HG03060 (cell line): ENCODE measurements around the gene MAP1LC3B.

ENCODE experiments used
- ATAC-seq: cut with Tn5 transposase; IDR thresholded peaks from one replicate; pipeline ENCODE4 v1.9.1; 2021; ENCODE audit warnings: low read depth, moderate number of reproducible peaks; ENCODE audit not compliant: unreplicated experiment

The MAP1LC3B gene

DNA sequence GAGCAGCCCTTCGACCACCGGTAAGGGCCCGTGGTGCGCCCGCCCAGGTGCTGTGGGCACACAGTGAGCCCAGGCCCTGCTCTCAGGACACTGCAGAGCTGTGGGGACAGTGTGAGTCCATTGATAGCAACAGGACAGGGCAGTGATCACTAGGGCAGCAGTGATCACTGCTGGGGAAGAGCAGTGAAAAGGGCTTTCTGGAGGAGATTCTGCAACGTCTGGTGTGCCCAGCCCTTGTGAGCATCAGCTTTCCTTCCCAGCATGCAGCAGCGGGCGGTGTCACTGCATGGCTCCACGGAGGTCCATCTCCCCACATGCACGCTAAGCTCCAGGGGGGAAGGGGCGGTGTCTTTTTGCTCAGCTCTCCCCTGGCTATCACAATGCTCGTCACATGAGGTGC lies 32.1 kb downstream of the MAP1LC3B start:
- ATAC-seq, result no peak

DNA sequence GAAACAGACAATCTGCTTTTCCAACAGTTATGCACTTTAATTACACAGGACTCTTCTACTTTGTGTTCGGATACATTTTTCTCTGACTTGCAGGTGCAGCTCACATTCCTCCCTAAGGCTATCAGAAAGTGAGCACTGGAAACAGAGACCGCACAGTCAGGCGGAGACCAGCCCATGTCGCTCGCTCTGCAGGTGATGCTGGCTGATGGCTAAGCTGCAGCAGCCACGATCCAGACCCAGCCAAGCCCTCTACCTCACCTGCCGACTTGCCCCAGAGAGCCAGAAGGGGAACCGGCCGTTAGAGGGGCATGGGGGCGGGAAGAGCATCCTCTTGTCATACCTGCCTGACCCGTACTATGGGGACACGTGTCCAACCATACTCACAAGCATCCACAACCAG lies 33.8 kb downstream of the MAP1LC3B start:
- ATAC-seq, result no peak

DNA sequence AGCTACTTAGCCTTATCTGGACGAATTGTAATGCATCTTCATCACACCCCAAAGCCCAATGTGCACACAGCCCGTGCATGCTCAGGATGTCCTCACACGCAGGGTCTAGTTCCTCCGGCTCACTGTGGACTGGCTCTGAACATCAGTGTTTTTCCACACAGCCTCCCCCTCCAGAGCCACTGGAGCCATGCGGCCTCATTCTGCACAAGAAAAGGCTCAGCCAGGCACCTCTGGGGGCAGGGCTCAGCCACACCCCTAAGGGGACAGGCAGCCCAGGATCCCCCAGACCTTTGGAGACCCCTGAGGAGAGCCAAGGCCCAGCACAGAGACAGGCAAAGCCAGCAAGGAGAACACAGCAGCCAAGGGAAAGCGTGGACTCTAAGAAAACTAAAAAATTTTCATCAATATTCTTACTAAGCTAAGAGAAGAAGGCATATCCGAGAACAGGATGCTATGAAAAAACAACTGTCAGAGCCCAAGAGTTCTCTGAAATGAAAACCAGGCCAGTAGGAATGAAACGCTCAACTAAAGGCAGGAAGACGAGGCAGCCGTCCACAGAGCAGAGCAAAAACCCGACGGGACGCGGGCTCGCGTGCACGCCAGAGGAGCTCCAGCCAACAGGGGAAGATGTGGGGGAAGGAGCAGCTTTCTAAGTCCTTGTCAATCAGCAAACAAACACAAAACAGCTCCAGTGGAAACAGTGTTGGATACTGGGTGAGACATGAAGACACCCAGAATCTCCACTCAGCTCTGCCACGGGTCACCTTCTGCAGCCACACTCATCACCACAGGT lies 34.5 kb downstream of the MAP1LC3B start:
- no peak for ATAC-seq

DNA sequence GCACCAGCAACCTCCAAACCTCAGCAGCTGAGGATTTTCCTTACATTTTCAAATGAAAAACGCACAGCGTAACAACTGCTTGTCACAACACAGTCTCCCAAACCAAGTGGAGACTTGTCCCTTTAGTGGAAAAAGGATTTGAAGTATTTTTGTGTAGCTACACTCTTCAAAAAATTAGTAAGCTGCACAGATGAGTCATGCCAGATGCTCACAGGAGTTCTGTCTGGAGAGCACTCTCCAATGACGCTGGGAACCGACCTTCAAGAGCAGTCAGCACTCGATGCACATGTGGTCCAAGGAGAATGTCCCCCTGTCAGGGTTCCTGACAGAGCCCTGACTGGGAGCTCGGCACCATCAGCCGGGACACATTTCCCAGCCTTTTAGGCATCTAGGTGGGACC lies 39.8 kb downstream of the MAP1LC3B start:
- ATAC-seq, result no peak

DNA sequence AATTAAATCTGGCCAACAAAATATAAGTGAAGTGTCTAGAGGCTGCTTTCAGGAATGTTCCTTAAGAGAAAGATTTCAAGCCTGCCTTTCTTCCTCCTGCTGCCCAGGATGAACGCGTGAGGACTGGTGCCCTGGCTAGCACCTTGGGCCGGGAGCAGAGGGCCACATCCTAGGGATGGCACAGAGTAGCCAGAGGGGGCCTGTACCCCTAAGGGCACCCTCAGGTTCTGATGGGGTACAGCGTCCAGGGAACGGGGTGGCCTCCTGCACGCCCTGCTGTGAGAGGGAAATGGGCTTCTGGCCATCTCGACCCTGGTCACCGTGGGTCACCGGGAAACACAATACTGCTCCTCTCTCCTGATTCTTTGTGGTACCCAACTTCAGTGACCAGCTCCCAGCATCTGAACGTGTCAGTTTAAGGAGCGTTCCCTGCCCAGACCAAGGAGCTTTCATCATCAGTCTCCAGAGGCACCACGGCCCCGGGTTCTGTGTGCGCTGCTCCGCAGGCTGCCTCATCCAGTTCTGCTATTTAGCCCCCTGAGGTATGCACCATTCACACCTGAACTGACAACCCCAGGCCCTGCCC lies 40.3 kb downstream of the MAP1LC3B start:
- no peak for ATAC-seq

DNA sequence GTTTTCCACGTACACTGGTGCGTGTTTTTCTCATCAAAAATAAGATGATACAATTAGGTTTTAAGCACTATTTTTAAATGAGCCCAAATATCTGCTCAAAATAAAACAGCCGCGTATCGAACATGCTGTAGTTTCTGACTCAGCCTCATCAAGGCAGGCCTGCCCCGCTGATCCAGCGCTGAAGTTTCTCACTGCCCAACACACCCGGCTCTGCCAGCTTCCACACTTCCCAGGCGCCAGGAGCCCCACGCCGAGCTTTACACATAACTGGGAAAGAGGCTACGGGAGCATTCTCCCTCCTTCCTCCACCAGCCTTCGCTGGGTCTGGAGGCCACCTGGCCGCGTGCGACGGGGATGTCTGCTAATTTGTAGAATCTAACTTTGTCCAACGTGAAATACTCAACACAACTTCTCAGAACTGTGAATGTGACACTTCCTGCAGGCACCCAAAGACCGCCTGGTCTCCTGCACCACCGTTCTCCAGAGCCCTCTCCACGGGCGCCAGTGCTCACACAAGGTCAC lies 42.1 kb downstream of the MAP1LC3B start:
- no peak for ATAC-seq

DNA sequence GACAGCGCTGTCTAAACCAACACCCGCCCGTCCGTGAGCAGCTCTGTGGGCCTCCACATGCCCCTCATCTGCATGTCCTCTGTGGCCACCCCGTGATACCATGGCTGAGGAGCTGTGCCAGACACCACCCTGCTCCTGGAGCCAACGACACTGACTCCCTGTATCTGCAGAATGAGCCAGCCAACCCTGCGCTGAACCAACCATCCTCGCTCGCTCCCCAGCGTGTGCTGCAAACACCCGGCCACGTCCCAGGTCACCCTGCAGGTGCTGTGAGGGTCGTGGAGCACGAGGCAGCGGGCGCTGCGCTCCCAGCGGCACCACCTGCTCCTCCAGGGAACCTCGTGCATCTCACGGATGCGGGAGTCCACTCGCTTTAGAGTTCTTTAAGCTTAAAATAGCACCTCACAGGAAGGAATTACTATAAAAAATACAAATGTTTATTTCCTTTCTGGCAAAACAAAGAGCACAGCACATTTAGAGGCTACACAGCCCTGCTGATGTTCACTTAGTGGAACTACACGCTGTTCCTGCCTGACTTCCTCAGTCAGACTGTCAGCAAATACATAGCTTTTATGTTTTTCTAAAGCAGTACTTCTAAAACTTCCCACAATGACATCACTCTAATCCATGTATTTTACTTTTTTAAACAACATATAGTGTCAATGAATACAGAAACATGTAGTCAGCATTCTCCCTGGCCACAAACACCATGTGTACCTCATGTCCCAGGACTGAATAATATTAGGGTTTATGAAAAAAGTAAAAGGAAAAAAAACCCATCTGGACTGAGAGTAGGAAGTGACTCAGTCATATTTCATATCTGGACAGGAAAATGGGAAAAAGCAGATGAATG lies 43.5 kb downstream of the MAP1LC3B start:
- no peak for ATAC-seq

DNA sequence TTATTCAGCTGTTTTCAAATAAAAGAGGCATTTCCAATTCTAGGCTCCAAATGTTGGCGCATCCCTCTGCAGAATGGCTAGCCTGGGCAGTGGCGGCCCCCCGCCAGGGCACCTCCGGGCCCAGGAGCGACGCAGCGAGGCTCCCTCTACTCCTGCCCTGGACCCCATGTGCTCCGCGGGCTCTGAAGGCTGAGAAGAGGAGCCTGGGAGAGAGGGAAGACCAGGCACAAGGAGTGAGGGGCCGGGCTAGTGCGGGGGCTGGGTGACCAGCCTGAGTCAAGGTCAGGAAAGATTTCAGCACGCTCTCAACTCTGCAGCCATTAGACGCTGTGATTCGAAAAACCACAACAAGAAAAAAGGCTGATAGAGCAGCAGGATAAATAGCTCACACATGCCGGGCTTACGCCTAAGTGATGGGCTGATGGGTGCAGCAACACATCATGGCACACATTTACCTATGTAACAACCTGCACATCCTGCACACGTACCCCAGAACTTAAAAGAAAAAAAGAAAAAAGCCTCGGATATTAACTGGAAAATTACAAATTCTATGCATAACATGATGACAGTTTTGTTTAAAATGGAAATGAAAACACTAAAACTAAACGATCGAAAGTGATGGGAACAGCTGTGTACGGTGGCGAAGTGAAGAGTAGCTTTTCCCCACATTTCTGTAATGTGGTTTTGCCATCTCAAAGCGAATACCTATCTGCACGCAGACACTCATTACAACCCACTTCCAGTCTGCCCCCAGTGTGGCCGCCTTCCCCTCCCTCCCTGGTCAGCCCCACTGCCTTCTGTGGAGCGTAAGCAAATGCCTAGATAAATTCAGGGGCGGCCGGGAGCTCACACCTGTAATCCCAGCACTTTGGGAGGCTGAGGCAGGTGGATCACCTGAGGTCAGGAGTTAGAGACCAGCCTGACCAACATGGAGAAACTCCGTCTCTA lies 44.4 kb downstream of the MAP1LC3B start:
- ATAC-seq, result no peak

DNA sequence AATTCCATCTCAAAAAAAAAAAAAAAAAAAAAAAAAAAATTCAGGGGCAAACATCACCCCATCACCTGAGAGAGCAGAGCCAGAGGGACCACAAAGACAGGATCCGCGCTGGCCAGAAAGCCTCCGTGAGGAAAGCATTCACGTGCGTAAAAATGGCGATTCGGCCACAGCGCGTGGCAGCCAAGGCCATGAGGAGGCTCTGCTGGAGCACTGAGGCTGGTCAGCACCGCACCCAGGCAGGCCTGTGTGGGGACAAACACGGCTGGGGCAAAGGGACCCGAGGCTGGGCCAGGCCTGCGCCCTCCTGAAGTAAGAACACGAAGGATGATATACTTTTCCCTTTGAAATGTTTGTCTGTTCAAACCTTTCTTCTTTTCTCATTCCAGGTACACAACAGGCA lies 45.2 kb downstream of the MAP1LC3B start:
- ATAC-seq, result no peak

DNA sequence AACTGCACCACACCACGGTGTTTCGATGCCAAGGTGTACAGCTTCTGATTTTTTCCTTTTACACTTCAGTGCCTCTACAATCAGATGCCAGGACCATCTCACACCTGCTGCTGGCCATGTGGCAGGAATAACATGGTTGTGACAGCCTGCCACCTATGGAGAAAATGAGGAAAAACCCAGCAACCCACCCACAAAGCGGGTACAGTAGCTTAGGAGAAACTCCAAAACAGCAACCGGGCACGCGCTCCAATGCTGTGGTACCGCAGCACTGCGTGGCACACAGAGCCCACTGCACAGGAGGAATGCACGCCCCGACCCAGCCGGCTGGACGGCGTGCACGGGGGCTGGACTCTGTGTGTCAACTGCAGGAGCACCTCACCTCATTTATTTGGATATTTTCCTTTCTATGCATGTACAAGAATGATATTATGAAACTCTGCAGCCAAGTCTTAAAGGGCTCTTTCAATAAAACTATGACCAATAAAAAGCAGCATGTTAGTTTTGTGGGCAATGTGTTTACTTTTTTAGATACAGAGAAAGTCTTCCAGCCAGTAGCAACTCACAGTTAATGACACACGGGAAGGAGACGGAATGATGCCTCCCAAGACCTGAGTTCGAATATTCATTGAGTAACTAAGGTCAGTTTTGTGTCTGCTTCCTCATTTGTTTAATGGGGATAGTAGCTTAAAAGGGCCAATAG lies 45.9 kb downstream of the MAP1LC3B start:
- no peak for ATAC-seq

DNA sequence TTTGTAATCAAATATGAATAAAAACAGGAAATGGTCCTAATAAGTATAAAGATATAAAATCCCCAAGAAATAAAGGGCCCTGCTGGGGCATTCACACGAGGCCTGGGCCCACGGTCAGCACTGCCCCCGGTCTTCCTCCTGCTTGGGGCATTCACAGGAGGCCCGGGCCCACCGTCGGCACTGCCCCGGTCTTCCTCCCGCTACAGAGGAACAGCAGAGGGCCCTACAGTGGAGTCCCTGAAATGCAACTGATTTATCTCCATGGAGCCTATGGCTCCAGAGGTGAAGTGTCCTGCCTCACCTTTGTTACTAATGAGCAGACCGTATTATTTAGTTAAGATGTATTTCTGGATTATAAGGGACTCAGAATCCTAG lies 46.5 kb downstream of the MAP1LC3B start:
- ATAC-seq, result no peak

DNA sequence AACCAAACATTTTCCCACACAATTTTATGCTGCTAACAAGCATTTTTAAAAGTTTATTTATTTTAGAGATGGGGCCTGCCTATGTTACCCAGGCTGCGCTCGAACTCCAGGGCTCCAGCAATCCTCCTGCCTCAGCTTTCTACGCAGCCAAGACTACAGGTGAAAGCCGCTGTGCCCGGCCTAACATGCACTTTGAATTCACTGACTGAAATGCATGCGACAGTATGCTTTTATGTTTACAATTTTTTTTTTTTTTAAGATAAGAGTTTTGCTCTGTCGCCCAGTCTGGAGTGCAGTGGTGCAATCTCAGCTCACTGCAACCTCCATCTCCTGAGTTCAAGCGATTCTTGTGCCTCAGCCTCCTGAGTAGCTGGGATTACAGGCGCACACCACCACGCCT lies 47.8 kb downstream of the MAP1LC3B start:
- ATAC-seq, result no peak

DNA sequence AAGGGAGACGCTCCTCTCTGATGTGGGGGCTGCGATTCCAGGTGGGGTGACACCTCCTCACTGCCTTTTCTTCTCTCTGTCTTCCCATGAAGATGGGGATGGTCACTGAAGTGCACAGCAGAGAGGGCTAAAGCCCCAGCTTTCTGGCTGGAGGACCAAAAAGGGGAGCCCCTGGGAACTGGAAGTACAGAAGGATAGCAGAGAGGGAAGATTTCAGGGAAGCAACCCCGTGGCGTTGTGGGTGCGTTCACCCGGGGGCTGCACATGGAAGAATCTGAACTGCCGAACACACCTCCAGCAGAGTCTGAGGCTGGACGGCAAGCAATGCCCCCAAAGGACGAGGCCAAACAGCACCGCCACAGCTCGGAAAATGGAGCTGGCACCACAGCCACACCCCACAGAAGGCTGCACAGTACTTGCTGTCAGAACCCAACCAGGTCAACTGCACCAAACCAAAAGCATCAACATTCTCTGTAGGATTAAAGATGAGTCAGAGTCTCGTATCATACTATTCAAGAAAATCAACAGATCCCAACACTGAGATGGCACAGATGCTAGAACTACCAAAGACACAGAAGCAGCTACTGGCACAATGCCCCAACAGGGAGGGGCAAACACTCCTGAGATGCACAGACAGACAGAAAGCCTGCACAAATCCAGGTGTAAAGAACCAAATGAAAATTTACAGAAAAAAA lies 49.9 kb downstream of the MAP1LC3B start:
- no peak for ATAC-seq

DNA sequence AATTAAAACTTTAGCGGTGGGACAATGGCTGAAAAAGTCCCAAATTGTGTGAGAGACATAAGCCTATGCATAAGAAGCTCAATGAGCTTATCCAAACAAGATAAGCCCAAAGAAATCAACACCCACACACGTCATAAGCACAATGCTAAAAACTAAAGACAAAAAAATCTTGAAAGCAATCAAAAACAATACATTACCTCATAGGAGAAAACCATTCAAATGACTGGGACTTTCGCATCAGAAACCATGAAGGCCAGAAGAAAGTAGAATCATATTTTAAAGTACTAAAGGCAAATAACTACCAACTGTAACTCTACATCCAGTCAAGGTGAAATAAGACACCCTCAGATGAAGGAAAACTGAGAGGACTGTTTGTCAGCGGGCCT lies 50.4 kb downstream of the MAP1LC3B start:
- no peak for ATAC-seq

DNA sequence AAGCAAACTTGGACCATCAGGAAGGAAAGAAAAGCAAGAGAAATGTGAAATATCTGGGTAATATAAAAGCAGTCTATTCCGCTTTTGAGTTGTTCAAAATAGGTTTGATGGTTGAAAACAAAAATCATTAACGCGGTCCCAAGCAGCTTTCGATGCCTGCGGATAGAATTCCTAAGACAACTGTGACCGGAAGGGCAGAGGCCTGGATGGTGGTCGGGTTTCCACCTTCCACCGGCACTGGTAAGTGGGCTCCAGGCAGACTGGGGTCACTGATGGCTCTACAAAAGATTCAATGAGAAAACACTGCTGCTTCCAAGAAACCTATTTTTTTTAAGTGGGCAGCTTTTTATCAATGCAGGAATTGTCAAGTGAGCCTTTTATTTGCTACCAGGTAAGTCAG lies 50.9 kb downstream of the MAP1LC3B start:
- no peak for ATAC-seq

DNA sequence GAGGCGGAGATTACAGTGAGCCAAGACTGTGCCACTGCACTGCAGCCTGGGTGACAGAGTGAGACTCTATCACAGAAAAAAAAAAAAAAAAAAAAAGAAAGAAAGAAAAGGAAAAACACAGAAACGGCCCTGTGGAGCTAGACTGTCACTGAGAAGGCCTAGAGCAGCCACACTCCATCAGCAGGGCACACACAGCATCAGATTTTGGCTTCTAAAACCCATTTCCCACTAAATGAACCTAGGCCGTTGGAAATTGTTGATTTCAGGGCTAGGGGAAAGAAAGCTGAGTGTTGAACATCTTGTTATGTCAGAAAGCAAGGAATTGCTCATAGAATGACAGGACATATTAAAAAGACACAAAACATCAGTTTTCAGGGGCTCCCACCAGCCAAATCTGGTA lies 51.8 kb downstream of the MAP1LC3B start:
- ATAC-seq, result no peak

DNA sequence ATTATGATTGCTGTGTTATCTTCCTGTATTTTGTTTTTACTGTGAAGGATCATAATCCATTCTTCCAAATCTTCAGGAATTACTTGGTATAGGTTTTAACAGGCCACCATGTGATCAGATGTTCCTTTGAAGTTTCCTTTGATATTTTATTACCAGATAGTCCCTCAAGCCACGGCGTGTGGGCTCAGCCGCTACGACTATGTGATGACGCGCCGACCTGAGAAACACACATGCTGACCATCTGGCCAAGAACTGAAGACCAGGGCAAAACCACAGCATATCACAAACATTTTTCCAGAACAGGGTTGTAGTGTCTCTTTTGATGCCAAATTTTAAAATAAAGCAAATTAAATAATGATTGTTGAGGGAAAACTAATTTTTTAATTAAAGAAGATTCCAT lies 53.4 kb downstream of the MAP1LC3B start:
- no peak for ATAC-seq

DNA sequence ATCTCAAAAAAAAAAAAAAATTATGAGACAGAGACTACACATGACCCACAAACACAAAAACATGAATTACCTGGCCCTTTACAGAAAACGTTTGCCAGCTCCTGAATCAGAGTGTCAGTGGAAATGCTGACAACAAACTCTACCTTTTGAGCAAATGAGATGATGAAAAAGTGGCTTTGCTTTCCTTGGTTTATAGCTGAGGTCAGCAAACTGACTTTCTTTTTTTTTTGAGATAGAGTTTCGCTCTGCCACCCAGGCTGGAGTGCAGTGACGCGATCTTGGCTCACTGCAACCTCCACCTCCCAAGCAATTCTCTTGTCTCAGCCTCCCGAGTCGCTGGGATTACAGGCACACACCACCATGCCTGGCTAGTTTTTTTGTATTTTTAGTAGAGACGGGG lies 54.3 kb downstream of the MAP1LC3B start:
- no peak for ATAC-seq

DNA sequence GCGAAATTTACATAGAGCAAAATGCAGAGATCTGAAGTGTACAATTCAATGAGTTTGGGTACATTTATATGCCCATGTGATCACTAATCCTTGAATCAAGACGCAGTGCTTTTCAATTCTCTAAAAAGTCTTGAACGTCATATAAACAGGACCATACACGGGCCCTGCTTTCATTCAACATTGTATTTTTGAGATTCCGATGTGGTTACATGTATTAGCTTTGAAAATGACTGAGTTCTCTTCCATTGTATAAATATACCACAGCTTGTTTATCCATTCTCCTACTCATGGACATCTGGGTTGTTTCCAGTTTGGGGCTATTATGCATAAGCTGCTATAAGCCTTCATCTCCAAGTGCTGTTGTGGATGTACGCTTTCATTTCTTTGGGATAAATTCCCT lies 55.2 kb downstream of the MAP1LC3B start:
- no peak for ATAC-seq
